SK-N-MC (cell line): ENCODE results near the gene SCLT1.

Experiments
- EZH2 ChIP-seq: fragments of 200-600 bp; sonication (generic); IDR thresholded peaks from one replicate; pipeline ENCODE4 v1.6.1; 2017; ENCODE audit warnings: antibody characterized with exemption
- POLR2AphosphoS5 ChIP-seq: IDR thresholded peaks from 2 replicates; pipeline ENCODE4 v1.6.1; 2012; ENCODE audit warnings: mild to moderate bottlenecking, low read depth, low read length, borderline replicate concordance

- TF ChIP-seq POLR2AphosphoS5 (no peak), EZH2 (no peak)
These were observed 224.6 kb downstream of the SCLT1 start for GRCh38 chr4:128868758-128869157.
